ENCODE data around the gene AGT.
"Not testable (repeated sequence)": the region's sequence is repeated elsewhere in the genome, so short reads cannot be mapped to it uniquely, and the experiment has no call there.

The AGT gene

GRCh38 chr1:230743899-230744298, 30.0 kb upstream of the AGT start:
- no peak for FAIRE-seq

- FAIRE-seq, result no peak
Observed at GRCh38 chr1:230739564-230740290, 25.8 kb upstream of the AGT start.

- FAIRE-seq, result no peak
Observed at GRCh38 chr1:230737622-230738262, 23.8 kb upstream of the AGT start.

- FAIRE-seq, result no peak
Observed at GRCh38 chr1:230735447-230735846, 21.5 kb upstream of the AGT start.

- FAIRE-seq, result no peak
Observed at GRCh38 chr1:230730977-230731376, 17.1 kb upstream of the AGT start.

- FAIRE-seq, result no peak
Observed at GRCh38 chr1:230728710-230729392, 14.9 kb upstream of the AGT start.

GRCh38 chr1:230725256-230726012, 11.5 kb upstream of the AGT start:
- FAIRE-seq, result no peak

- not testable (repeated sequence) for FAIRE-seq
Observed at GRCh38 chr1:230721849-230722522, 8.1 kb upstream of the AGT start.

GRCh38 chr1:230717251-230717650, 3.3 kb upstream of the AGT start:
- FAIRE-seq, result no peak

- FAIRE-seq, result not testable (repeated sequence)
Observed at GRCh38 chr1:230716453-230716852, 2.5 kb upstream of the AGT start.

GRCh38 chr1:230715510-230715909, 1.6 kb upstream of the AGT start:
- FAIRE-seq, result no peak

- no peak for FAIRE-seq
Observed at GRCh38 chr1:230713547-230713914, 391 bp downstream of the AGT start.

GRCh38 chr1:230713138-230713537, 784 bp downstream of the AGT start:
- FAIRE-seq, result no peak

GRCh38 chr1:230712470-230712942, 1.4 kb downstream of the AGT start:
- FAIRE-seq, result no peak

- FAIRE-seq, result no peak
Observed at GRCh38 chr1:230711245-230711644, 2.7 kb downstream of the AGT start.

GRCh38 chr1:230710543-230710904, 3.4 kb downstream of the AGT start:
- FAIRE-seq, result no peak

- FAIRE-seq, result no peak
Observed at GRCh38 chr1:230709619-230710542, 4.0 kb downstream of the AGT start.

GRCh38 chr1:230708631-230709580, 5.0 kb downstream of the AGT start:
- FAIRE-seq, result no peak

GRCh38 chr1:230707732-230708630, 5.9 kb downstream of the AGT start:
- FAIRE-seq, result no peak
